Measurements from ENCODE around the gene RBBP8NL.

Gene RBBP8NL

DNA sequence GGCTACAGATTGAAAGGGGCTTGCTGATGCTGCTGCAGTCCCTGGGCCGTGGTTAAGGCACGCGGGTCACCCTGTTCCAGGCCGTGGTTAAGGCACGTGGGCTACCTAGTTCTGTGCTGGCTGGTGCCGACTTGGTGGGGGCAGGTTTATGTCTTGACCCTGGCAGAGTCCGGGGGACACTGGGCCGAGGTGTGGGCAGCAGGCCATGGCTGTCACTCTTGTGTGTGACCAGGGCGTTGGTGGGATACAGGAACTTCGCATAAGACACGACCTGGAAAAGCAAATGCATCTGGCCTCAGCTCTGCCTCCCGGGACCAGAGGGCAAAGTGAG, 34.0 kb downstream of the RBBP8NL start:
- TF ChIP-seq, protein P1, sequence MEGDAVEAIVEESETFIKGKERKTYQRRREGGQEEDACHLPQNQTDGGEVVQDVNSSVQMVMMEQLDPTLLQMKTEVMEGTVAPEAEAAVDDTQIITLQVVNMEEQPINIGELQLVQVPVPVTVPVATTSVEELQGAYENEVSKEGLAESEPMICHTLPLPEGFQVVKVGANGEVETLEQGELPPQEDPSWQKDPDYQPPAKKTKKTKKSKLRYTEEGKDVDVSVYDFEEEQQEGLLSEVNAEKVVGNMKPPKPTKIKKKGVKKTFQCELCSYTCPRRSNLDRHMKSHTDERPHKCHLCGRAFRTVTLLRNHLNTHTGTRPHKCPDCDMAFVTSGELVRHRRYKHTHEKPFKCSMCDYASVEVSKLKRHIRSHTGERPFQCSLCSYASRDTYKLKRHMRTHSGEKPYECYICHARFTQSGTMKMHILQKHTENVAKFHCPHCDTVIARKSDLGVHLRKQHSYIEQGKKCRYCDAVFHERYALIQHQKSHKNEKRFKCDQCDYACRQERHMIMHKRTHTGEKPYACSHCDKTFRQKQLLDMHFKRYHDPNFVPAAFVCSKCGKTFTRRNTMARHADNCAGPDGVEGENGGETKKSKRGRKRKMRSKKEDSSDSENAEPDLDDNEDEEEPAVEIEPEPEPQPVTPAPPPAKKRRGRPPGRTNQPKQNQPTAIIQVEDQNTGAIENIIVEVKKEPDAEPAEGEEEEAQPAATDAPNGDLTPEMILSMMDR (IDR thresholded peaks at IDR 0.05) = no peak

DNA sequence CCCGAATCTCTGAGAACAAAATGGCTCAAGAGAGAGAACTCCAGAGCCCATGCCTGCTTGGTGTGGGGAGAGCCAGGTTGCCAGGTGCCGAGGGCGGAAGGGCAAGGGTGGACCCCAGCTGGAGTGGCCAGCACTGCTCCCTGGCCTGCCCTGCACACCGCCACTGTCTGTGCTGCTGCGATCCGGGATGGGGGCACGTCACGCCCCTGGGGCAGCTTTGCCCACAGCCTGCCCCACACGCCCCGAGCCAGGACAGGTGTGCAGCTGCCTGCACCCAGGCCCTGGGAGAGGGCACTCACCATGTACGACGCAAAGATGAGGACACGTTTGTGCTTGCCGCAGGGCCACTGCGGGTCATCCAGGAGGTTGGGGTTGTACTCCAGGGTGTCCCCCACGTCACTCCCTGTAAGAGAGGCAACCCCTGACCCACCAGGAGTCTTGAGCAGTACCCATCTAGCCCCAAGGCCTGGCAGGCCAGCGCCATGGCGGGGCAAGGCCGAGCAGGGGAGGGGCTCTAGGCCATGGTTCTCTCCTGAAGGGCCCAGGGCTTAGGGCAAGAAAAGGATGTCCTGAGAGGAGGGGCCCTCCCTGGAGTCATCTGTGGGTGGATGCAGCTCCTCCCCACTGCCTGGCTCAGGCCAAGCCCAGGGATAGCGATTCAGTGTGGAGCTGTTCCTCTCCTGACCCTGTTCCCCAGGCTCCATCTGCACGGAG, 34.6 kb downstream of the RBBP8NL start:
- TF ChIP-seq, protein P1 (IDR thresholded peaks at IDR 0.05) = no peak

DNA sequence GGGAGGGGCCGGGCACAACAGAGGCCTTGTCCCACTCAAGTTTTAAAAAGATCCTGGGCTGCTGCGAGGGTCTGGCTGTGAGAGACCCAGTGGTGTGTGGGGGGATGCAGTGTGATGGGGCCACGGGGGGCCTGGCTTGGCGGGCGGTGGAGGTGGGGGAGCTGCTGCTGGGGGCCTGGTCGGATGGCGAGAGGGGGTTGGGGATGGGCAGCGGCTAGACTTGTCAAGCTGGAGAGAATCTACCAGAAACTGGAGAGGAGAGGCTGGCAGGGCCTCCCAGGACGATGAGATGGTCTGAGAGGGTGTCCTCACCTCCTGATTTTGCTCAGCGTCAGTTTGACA, 35.3 kb downstream of the RBBP8NL start:
- TF ChIP-seq, protein P1 (IDR thresholded peaks at IDR 0.05) = no peak

DNA sequence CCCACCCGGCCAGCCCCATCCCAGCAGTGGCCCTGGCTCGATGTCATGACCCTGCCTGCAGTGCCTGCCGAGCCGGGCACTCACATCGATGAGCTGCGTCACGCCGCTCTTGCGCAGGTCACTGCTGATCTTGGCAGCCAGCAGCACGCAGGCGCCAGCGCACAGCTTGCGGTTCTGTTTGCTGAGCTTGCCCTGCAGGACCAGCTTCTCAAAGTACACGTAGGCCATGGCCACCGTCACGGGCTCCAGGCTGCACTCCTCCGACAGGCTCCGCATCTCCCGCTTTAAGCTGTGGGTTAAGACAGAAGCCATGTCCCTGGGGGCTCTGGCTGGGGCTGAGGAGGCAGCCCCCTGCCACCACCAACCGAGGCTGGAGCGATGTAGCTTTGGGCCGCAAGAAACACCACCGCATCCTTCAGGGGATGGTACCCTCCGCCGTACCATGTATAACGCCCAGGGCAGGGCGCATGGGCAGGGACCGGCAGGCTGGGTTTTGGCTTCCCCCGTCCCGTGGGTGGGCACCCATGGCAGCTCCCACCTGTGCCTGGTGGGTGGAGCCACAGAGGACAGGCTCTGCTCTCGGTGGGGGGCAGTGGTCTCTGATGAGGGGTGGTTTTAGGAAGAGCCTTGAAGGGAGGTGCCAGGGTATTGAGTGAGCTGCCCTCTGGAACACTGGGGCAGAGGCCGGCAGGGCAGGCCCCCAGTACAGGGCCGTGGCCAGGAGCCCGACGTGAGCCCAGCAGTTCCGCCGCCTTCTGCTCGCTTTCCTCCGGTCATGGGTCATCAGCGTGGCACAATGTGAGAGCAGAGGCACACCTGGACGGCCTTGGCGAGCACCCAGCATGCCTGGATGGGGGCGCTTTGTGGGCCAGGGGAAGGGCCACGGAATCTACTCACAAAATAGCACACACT, 35.9 kb downstream of the RBBP8NL start:
- TF ChIP-seq, protein P1 (IDR thresholded peaks at IDR 0.05) = no peak

DNA sequence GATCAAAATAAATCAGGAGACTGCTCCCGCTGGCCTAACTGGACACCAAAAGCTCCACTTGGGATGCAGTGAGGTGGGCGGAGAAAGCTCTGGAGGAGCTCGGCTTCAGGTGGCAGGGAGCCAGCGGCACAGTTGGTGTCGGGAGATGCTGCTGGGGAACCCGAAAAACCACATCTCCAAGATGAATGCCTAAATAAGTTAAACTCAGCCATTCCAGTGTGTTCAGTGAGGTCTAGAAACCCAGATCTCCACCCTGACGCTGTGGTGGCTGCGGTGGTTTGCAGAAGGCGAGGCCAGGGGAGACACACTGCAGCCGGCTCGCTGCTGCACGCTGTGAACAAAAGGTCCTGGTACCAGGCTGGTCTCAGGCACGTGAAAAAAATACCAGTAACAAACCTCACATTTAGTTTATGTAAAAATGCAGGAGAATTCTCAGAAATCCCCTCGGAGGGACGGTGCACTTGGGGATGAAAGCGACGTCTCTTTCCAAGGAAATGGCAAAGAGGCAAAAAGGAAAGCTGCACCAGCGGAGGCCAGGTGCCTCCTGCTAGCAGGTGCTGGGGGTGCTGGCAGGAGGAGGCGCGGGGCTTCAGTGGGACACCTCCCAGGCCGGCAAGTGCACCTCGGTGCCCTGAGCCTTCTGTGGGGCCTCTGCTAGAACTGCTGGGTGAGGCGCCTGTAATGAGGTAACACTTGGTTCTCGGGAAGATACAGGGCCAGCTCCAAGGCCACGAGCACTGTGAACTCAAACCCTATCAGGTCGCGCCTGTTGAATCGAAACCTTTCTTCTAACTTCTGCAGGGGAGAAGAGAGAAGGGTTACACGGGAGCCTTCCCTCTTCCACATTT, 36.8 kb downstream of the RBBP8NL start:
- TF ChIP-seq, protein P1 (IDR thresholded peaks at IDR 0.05) = no peak

DNA sequence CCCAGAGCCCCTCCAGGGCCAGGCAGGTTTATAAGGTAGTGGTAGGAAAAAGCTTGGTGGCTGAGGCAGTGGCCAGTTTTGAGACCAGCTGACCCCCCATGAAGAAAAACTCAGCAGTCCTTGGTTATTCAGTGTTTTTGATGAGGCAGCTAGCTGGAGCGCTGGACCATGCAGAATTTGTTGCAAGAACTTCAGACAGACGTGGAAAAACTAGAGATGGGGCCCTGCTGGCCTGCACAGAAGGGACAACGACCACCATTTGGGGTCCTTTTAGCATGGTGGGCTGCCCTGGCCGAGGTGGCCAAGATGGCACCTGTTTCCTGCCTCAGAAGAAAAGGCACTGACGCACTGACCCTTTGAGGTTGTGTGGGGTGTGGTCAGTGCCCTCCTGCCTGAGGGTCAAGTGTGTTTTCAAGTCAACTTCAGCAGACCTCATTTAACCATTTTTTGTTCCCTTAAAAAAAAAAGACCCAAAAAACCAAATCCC, 37.7 kb downstream of the RBBP8NL start:
- TF ChIP-seq, protein P1 (IDR thresholded peaks at IDR 0.05) = no peak

All from LNCAP (cell line).